NCI-H1092 treated with DMSO at 0.1 percent for 48 hours (cell line): ENCODE measurements around the gene KLRB1.
"Not testable (repeated sequence)": the region's sequence is repeated elsewhere in the genome, so short reads cannot be mapped to it uniquely, and the experiment has no call there.

ENCODE experiments used
- DNase-seq: peaks from one replicate; lab custom pipeline; 2025; lab: John Stamatoyannopoulos, UW

The KLRB1 gene

GRCh38 chr12:9619411-9620179, 11.9 kb upstream of the KLRB1 start:
- DNase-seq: no peak

DNA sequence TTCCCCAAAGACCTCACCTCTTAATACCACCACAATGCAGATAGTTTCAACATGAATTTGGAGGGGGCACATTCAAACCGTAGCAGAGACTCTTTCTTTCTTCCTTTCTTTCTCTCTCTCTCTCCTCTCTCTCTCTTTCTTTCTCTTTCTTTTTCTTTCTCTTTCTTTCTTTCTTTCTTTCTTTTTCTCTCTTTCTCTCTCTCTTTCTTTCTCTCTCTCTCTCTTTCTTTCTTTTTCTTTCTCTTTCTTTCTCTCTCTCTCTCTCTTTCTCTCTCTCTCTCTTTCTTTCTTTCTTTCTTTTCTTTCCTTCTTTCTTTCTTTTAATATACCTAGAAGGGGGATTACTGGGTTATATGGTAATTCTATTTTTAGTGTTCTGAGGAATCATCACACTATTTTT, 11.2 kb upstream of the KLRB1 start:
- not testable (repeated sequence) for DNase-seq

DNA sequence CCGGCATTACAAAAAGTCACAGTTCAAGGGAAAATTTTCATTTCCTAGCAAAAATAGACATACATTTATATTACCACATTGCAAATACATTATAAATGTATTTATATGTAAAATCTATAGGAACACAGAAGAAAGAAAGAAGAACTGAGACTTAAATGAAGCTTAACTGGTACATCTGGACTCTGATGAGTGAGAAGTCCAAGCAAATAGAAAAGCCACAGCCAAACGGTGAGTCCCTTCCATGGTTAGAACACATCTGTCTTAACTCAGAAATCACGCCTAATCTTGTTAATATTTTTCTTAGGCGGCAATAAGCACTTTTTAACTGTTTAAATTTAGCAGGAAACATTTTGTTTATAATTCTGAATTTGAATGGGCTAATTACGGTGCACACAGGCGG, 9.4 kb upstream of the KLRB1 start:
- no peak for DNase-seq

DNA sequence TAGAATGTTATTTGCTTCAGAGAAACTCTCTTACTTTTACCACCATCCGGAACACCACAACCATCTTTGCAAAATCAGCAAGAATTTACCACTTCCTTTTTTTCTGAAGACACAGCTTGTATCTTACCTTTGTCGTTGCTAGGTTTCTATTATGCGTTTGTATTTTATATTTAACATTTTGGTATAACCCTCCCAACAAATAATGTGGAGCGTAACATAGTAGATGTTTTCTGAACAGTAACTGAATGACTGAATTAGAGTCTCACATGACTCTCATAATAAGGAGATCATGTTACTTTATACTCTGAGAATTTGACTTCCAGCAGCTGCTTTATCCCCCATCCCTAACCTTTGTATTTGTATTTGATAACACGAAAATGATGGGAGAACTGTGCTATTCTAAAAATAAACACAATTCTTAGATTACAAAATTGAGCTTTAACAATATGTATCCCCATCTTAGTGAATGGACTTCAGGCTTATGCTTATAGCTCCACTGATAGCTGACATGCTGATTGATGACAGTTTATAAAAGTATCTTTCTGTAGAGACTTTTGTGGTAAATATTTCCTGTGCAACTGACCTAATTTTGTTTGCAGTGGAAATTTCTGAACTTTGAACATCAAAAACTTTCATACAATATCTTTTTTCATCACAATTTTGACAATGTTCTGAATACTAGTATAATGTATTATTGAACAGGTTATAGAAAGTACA, 7.9 kb upstream of the KLRB1 start:
- no peak for DNase-seq

GRCh38 chr12:9610606-9611005, 2.9 kb upstream of the KLRB1 start:
- not testable (repeated sequence) for DNase-seq

DNA sequence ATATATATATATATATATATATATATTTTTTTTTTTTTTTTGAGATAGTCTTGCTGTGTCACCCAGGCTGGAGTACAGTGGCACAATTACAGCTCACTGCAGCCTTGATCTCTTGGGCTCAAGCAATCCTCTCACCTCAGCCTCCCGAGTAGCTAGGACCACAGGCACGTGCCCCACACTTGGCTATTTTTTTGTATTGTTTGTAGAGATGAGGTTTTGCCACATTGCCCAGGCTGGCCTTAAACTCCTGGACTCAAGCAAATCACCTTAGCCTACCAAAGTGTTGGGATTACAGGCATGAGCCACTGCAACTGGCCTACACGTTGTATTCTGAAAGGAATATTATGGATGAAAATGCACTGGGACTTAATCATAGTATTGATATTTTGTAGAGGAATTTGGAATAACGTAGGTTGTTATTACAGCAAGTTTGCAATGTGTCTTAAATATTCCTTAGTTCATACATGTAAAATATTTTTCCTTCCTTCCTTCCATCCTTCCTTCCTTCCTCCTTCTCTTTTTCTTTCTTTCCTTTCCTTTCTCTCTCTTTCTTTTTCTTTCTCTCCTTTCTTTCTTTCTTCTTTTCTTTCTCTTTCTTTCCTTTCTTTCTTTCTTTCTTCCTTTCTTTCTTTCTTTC, 862 bp downstream of the KLRB1 start:
- no peak for DNase-seq

DNA sequence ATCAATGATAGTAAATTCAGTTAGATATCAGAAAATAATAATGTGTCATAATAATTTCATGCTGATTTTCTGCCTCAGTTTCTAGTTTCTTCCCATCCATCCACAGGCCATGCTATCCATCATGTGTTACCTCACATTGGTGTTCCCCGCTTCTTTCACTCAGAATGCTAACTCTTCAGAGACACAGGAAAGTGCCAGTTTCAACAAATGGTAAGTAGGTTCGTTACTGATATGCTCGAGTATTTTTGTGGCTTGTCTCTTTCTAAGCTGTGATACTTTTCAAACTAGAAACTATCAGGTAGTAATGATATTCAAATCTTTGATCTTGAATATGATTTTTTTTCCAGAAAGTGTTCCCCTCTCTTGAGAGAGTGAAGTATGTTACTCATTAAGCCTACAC, 1.5 kb downstream of the KLRB1 start:
- DNase-seq: no peak

DNA sequence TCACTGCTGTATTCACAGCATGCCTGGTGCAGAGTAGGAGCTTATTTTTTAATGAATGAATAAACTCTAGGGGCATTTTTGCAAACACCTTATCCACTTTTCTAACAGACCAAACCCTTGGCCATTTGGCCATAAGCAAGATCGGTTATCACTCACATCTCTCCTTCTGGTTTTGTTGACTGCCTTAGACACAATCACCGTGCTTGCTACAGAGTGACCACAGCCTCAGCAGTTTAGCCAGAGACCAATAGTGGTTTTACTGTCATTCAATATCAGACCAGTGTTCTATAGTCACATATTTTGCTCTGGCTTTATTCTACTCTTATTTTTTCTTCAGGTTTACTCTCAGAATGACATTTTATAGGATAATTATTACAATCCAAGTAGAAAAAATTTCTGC, 2.2 kb downstream of the KLRB1 start:
- DNase-seq: no peak

GRCh38 chr12:9604287-9604686, 3.4 kb downstream of the KLRB1 start:
- no peak for DNase-seq

- DNase-seq: not testable (repeated sequence)
Measured at GRCh38 chr12:9600426-9600825, 7.3 kb downstream of the KLRB1 start.

- no peak for DNase-seq
Measured at GRCh38 chr12:9598363-9598762, 9.4 kb downstream of the KLRB1 start.

DNA sequence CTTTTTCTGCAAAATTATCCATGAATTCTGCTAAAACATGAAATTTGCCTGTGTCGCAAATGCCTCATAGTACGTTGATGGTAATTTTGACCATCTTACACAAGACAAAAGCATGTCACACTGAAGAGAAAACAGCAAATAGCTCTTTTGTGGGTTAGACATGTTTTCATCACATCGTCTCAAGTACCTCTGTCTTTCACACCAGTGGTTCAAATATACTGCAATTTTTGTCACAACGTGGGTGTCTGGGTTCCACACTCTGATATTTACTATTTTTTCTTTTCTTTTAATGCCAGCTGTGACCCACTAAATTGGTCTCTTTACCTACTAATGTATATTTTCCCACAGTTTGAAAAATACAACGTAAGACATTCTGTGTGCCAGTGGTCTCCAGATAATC, 10.4 kb downstream of the KLRB1 start:
- DNase-seq: no peak

- DNase-seq: no peak
Measured at GRCh38 chr12:9590441-9590840, 17.3 kb downstream of the KLRB1 start.

- DNase-seq: no peak
Measured at GRCh38 chr12:9588749-9589148, 19.0 kb downstream of the KLRB1 start.

GRCh38 chr12:9587987-9588600, 19.6 kb downstream of the KLRB1 start:
- DNase-seq: no peak

- not testable (repeated sequence) for DNase-seq
Measured at GRCh38 chr12:9577729-9578128, 30.0 kb downstream of the KLRB1 start.

- not testable (repeated sequence) for DNase-seq
Measured at GRCh38 chr12:9567151-9567550, 40.6 kb downstream of the KLRB1 start.

GRCh38 chr12:9566113-9566512, 41.6 kb downstream of the KLRB1 start:
- not testable (repeated sequence) for DNase-seq

- DNase-seq: not testable (repeated sequence)
Measured at GRCh38 chr12:9564418-9564817, 43.3 kb downstream of the KLRB1 start.

DNA sequence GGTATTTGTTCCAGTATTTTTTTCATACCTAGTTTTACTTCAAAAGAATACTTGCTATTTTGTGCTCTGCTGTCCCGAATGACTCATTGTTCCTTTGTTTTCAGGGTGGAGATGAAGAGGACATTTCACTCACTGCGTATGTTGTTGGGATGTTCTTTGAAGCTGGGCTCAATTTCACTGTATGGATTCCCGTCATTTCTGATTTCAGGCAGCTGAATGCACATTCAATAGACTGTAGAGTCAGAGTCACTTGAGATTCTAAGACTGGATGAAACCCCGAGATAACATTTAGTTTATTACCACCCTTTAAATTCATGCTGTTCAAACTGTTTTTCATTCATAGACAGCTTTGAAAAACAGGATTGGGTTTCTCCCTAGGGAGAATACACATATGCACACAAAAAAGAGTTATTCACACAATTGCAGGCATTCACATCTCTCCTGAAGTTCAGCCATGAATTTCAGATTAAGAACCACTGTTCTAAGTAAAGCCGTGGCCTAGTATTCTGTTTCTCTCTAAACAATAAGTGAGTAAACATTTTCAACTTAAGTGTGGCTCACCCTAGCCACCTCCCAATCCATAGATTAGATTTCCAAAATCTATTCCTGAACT, 44.8 kb downstream of the KLRB1 start:
- not testable (repeated sequence) for DNase-seq

DNA sequence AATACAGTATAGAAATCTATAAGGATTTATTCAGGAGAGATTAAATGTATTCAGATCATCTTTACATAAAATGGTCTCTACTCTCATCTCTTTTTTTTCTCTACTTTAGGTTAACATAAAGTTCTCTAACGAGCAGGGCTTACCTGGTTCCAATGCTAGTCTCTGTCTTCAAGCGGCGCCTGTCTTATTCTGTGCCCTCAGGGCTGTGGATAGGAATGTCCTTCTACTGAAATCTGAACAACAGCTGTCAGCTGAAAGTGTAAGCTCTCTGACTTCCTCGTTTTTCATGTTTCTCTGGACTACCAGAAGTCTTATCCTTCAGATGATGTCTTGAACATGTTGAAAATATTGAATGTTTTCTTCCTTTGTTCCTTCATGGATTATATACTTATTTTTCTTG, 62.2 kb downstream of the KLRB1 start:
- DNase-seq: not testable (repeated sequence)
